Hematopoietic multipotent progenitor cell treated with erythropoietin and hydrocortisone succinate and interleukin-3 and kit ligand, for 4 days (in vitro differentiated cells): Measurements from ENCODE around the gene PDE6D.
A peak's percentile ranks its signal among the peaks of the same experiment; 100 is the strongest.

ENCODE experiments used
- DNase-seq: peaks from one replicate; pipeline ENCODE4 v3.0.0-alpha.2; 2015

Gene PDE6D

DNA sequence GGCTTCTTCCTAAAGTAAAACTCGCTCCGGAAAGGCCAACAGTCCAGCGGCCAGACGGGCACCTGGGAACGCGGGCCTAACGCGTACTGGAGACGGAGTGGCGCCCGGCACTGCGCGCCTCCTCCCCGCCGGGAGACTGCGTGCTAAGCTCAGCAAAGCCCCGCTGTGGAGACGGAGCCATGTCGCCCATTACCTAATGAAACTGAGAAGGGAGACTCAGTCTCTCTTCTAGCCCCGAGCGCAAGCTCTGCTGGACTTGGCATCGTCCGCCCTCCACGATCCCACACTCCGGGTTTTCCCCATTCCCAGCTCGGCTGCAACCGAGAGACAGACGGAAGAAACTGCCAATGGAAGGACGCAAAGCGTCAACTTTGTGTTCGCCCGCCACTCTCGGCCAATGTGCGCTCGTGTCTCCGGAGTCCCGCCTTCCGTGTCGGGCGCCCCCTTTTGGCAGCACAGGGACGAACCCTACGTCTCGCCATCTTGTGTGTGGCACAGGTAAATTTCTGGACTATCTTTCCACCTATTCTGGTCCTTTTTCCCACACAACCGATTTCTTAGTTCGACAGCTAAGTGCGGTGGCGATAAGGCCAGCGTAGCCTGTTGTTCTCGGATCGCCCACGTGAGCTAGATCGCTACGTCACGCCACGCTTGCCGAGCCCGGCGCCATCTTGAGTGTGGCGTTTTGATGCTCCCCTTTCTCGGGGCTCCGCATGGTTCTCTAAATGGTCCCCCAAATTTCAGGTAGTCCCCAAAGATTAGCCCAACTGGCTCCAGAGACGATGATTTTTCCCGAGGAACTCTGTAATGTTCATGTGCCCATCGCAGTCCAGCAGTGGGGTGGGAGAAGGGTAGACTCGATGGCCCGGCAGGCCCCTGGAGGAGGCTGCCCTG, 74.1 kb downstream of the PDE6D start:
- peak; percentile 99 for DNase-seq

- no peak for DNase-seq
These were observed 77.1 kb downstream of the PDE6D start for GRCh38 chr2:231704017-231704416.

GRCh38 chr2:231701456-231702373, 79.4 kb downstream of the PDE6D start:
- DNase-seq = no peak

DNA sequence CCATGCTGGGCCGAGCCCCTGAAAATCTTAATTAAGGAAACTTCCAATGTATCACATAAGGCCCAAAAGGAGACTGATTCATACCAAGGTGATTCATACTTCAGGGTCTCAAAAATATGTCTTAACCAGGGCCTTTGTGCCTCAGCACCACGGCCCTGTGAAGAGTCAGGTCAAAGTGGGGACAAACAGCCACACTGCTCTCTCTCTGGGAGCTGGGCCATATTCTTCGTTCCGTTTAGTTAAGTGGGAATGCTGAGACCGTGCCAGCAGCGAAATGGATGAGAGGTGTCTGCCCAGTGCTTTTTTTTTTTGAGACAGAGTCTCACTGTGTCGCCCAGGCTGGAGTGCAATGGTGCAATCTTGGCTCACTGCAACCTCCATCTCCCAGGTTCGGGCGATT, 82.1 kb downstream of the PDE6D start:
- no peak for DNase-seq

- DNase-seq = no peak
These were observed 85.1 kb downstream of the PDE6D start for GRCh38 chr2:231696004-231696367.

DNA sequence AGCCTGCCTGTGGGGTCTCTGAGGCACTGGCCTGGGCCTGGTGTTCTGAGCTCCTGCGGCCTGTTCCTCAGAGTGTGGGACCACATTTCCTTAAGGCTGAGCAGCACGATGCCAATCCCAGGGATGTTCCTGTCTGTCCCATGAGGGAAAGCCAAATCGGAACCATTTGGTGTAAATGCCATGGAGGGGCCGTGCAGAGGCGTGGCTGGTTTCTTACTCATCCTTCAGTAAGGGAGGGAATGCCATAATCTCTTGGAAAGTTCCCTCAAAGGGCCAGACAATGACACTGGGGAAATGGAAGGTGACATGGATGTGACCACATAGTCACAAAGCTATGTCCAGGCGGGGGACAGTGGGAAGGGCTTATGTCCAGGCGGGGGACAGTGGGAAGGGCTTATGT, 87.1 kb downstream of the PDE6D start:
- DNase-seq = no peak

- DNase-seq = no peak
These were observed 88.2 kb downstream of the PDE6D start for GRCh38 chr2:231692847-231693246.

- no peak for DNase-seq
These were observed 89.8 kb downstream of the PDE6D start for GRCh38 chr2:231691251-231691772.

DNA sequence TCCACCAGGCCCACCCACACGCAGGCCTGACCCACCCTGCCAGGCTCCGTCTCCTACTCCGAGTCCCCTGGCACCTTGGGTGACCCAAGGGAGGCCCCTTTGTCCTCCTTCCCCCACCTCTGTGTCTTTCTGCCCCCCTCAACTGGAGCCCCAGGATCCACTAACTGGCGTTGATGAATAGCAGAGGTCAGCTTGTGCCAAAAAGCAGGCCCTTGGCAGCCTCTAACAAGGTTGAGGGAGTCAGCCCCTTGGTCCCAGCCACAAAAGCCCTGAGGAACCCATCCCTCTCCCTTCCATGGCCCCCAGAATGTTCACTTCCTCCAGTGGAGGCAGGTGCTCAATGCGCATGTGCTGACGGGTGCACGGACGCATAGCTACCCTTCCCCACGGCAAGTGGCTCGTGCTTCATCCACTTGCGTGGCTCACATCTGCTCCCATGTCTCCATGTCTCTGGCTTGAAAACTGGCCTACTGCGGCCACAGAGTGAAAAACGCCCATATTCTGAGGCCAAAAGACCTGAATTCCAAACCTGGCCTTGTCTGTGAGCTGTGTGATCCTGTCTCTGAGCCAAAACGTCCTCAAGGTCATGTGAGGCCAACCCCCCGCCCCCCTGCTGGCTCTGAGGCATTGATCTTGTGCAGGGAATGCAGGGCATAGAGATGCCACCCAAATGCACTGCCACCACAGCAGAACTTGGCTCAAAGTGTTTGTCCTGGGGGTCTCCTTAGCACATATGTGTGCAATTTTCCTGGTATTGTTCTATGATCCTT, 91.8 kb downstream of the PDE6D start:
- DNase-seq = no peak

DNA sequence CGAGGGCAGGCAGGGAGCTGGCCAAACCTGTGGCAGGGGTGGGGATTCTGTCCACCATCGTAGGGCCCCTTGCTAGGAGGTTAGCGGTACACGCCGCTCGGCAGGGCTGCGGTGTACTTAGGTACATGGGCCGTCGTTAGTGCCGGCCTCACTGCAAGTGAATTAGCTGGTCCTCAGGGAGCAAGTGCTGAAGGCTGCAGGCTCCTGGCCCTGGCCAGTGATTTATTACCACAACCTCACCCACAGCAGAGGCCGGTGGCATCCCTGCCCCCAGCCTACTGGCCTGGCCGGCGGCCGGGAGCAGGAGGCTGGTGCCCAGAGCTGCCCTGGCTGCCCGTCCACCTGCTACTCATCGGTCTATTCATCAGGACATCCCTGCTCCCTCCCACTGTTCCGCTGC, 92.4 kb downstream of the PDE6D start:
- DNase-seq = no peak

DNA sequence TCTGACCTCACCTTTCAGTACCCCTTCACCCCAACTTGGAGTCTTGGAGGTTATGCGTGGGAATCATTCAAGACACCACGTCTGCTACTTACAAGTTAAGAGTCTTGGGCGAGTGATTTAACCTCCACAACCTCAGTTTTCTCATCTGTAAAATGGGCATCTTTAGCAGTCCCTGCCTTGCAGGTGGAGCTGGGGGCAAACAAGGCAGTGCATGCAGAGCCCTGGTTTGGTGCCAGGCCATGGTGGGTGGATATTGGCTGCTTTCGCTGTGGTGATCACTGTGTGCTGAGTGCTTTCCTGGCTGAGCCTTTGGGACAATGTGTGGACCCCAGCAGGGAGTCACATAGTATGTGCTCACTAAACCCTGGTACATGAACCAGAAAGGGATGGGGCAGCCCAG, 93.1 kb downstream of the PDE6D start:
- DNase-seq = no peak

- DNase-seq = peak; percentile 95
These were observed 93.8 kb downstream of the PDE6D start for GRCh38 chr2:231687133-231687852.

- no peak for DNase-seq
These were observed 94.6 kb downstream of the PDE6D start for GRCh38 chr2:231686192-231687100.

- DNase-seq = peak; percentile 66
These were observed 95.5 kb downstream of the PDE6D start for GRCh38 chr2:231685349-231686191.

- DNase-seq = no peak
These were observed 96.5 kb downstream of the PDE6D start for GRCh38 chr2:231684314-231685223.

DNA sequence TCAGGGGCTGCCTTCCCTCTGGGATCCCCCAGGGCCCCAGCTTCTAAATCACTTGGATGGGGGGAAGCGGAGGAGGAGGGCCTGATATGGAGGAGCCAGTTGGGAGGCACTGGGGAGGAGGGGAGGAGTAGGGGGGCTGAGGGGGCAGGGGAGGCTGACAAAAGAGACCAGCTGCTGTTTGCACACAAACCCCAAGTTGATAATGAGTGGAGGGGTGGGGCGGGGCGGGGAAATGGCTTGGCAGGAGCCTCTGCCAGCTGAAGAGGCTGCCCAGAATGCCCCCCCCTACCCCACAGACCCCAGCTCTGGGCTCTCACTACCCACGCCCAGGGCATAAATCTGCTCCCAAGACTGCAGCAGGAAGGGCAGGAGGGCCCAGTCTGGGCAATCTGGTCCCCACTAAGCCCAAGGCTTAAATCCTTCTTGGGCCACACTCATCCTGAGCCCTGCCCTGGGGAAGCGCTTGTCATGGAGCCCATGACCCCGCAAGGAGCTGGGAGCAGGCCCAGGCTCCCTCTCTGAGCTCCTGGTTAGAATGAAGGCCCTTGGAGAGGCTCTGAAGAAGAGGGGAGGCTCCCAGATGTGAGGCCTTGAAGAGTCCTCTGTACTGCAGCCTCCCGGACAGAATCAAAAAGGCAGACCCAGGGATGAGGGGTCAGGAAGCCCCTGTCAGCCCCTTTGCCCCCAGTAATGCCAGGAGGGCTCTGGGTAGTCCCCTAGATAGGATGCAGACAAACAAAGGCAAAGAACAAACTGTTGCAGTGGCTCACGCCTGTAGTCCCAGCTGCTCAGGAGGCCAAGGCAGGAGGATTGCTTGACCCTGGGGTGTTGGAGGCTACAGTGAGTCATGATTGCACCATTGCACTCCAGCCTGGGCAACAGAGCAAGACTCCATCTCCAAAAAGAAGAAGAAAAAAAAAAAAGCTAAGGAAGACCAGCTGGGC, 97.5 kb downstream of the PDE6D start:
- peak; percentile 50 for DNase-seq

DNA sequence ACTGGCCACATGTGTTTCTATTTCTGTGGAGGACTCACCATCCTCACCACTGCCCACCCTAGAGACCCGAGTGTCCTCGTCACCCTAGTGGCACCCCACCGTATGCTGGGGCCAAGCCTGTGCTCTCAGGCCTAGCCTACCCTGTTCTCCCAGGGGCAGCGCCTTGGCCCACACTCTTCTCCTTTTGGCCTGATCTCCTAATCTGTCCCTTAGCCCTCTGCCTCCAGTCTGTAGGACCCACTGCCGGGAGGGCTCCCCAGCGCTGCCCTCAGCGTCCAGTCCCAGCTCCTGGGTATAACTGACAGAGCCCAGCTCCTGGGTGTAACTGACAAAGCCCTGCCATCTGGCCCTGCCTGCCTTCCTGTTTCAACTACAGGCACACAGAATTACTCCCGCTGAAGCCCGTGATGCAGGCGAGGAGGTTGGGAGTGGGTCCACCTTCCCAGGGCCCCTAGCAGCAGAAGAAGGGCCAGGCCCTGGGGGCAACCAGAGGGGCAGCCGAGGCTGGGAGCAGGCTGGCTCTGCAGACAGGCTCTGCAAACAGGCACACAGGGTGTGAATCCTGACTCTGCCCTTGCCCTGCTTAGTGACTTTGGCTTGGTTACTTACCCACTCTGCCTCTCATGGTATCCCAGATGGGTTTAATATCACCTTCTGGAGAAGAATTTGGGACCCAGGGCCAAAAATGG, 98.3 kb downstream of the PDE6D start:
- peak; percentile 29 for DNase-seq
